ENCODE data around the gene CYP2W1. TPM values are rescaled to one million over a fixed set of nuclear protein-coding genes. Genes with fewer than 3 reads are reported as not detected.
"Not testable (repeated sequence)": the region's sequence is repeated elsewhere in the genome, so short reads cannot be mapped to it uniquely, and the experiment has no call there.

The CYP2W1 gene
- total RNA-seq, 1 donor from 2014 or later, result 15.3 TPM

DNA sequence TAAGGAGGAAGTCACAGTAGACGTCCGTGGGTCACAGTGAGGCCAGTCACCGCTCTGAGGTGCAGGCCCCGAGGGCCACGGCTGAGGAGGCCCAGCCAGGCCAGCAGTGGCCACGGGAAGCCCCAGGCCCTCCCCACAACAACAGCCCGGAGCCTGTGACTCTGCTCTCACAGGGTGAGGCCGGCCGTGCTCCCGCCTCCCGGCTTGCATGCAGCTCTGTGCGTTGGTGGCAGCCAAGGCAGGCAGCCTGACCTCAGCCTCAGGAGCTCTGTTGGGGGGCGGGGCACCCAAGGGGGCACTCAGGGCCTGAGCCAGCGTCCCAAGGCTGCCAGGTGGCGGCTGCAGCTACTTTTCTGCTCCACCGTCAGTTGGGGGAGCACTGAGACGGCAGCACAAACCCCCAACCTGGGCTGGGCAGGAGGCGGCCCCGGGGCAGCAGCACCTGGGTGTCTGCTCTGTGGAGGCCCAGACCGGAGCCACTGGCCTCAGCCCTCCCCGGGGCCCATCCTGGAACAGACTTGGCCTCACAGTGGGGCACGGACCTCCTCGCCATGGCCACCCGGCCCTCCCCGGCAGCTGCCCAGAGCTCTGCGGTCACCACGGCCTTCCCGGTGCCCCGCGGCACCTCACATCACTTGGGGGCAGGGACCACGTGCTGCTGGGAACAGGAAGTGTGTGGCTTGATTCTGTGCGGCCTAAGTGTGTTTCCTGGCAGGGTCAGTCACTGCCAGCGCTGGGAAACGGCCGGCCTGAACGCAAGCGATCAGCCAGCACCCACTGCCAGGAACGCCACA, 13.3 kb downstream of the CYP2W1 start:
- no peaks in the 10 kb centered on the region for H3K36me3 Mint-ChIP-seq
- DNase-seq (ENCODE audit: extremely low spot score, unreplicated experiment), result no peak
- no peaks in the 10 kb centered on the region for H3K9me3 Mint-ChIP-seq
- H3K27ac Mint-ChIP-seq, result no peak overlapping the region
- TF ChIP-seq, protein P1, sequence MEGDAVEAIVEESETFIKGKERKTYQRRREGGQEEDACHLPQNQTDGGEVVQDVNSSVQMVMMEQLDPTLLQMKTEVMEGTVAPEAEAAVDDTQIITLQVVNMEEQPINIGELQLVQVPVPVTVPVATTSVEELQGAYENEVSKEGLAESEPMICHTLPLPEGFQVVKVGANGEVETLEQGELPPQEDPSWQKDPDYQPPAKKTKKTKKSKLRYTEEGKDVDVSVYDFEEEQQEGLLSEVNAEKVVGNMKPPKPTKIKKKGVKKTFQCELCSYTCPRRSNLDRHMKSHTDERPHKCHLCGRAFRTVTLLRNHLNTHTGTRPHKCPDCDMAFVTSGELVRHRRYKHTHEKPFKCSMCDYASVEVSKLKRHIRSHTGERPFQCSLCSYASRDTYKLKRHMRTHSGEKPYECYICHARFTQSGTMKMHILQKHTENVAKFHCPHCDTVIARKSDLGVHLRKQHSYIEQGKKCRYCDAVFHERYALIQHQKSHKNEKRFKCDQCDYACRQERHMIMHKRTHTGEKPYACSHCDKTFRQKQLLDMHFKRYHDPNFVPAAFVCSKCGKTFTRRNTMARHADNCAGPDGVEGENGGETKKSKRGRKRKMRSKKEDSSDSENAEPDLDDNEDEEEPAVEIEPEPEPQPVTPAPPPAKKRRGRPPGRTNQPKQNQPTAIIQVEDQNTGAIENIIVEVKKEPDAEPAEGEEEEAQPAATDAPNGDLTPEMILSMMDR (conservative IDR thresholded peaks at IDR 0.05), result no peak
- no peak overlapping the region for H3K4me3 Mint-ChIP-seq
- H3K27me3 Mint-ChIP-seq, result no peaks in the 10 kb centered on the region
- peaks cover 10% of the 10 kb centered on the region for H3K4me1 Mint-ChIP-seq (ENCODE audit: unreplicated experiment)

DNA sequence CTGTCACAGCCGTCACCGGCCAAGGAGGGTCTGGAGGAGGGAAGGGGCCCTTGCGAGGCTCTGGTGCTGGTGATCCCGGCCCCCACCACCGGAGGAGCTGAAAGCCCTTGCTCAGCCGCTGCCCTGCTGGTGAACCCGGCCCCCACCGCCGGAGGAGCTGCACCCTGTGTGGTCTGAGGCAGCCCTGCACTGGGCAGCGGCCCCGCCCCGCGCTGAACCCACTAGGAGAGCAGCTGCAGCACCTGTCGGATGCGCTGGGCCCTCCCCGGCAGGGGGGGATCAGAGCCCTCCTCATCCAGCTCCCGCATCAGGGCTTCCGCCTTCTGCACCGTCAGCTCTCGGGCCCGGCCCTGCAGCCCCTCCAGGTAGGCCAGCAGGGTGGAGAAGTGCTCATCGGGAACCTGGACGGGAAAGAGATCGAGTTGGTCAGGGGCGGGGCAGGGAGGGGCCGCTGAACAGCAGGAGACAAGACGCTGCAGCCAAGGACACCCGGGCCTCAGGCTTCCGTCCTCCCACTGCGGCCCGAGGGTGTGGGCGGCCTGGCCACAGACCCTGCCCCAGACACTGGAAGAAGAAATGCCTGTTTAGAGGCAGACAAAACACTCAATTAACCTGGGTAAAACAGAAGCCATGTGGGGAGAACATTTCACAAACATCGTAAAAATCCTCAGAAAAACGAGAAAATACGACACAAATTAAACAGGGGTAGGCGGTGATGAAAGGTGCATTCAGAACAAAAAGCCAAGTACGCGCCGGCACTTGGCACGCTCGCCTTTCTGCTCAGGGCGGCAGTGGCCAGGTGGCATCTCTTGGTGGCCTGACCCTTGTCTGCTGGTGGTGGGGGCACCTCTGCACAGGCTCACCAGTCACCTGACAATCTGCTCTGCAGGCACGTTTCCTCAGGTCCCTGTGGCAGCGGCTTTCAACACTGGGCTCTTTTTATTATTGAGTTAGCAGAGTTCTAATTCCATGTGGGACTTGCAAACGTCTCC, 14.7 kb downstream of the CYP2W1 start:
- H3K9me3 Mint-ChIP-seq, result no peaks in the 10 kb centered on the region
- no peak overlapping the region for H3K4me3 Mint-ChIP-seq
- no peak for DNase-seq (ENCODE audit: extremely low spot score, unreplicated experiment)
- peak overlapping the region; percentile 23 for H3K27ac Mint-ChIP-seq
- H3K4me1 Mint-ChIP-seq (ENCODE audit: unreplicated experiment), result peaks cover 10% of the 10 kb centered on the region
- no peaks in the 10 kb centered on the region for H3K27me3 Mint-ChIP-seq
- TF ChIP-seq, protein P1 (conservative IDR thresholded peaks at IDR 0.05), result peak; percentile 18
- H3K36me3 Mint-ChIP-seq, result no peaks in the 10 kb centered on the region

- no peaks in the 10 kb centered on the region for H3K36me3 Mint-ChIP-seq
- peaks cover 3% of the 10 kb centered on the region for H3K4me1 Mint-ChIP-seq (ENCODE audit: unreplicated experiment)
- H3K9me3 Mint-ChIP-seq, result no peaks in the 10 kb centered on the region
- H3K27me3 Mint-ChIP-seq, result no peaks in the 10 kb centered on the region
- TF ChIP-seq, protein P1 (conservative IDR thresholded peaks at IDR 0.05), result no peak
- H3K27ac Mint-ChIP-seq, result no peak overlapping the region
- no peak overlapping the region for H3K4me3 Mint-ChIP-seq
- no peak for DNase-seq (ENCODE audit: extremely low spot score, unreplicated experiment)
Observed at GRCh38 chr7:999149-999879, 16.3 kb downstream of the CYP2W1 start.

- Mint-ChIP-seq H3K36me3 (no peaks in the 10 kb centered on the region), H3K27ac (no peak overlapping the region), H3K4me1 (ENCODE audit: unreplicated experiment) (peaks cover 3% of the 10 kb centered on the region), H3K27me3 (no peaks in the 10 kb centered on the region), H3K4me3 (no peak overlapping the region), H3K9me3 (no peaks in the 10 kb centered on the region)
- DNase-seq (ENCODE audit: extremely low spot score, unreplicated experiment), result no peak
- TF ChIP-seq, protein P1 (conservative IDR thresholded peaks at IDR 0.05), result no peak
Observed at GRCh38 chr7:999941-1000935, 17.3 kb downstream of the CYP2W1 start.

GRCh38 chr7:1001069-1001770, 18.2 kb downstream of the CYP2W1 start:
- not testable (repeated sequence) for H3K36me3 Mint-ChIP-seq; DNase-seq (ENCODE audit: extremely low spot score, unreplicated experiment); H3K4me3 Mint-ChIP-seq; H3K27me3 Mint-ChIP-seq; H3K9me3 Mint-ChIP-seq; H3K4me1 Mint-ChIP-seq (ENCODE audit: unreplicated experiment)
- H3K27ac Mint-ChIP-seq, result peak overlapping the region; percentile 55

DNA sequence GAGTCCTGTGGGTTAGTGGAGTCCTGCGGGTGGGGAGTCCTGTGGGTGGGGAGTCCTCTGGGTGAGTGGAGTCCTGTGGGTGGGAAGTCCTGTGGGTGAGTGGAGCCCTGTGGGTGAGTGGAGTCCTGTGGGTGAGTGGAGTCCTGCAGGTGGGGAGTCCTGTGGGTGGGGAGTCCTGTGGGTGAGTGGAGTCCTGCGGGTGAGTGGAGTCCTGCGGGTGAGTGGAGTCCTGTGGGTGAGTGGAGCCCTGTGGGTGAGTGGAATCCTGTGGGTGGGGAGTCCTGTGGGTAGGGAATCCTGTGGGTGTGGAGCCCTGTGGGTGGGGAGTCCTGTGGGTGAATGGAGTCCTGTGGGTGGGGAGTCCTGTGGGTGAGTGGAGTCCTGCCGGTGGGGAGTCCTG, 19.0 kb downstream of the CYP2W1 start:
- H3K27ac Mint-ChIP-seq; H3K4me3 Mint-ChIP-seq; H3K4me1 Mint-ChIP-seq (ENCODE audit: unreplicated experiment); H3K36me3 Mint-ChIP-seq; DNase-seq (ENCODE audit: extremely low spot score, unreplicated experiment); H3K27me3 Mint-ChIP-seq; H3K9me3 Mint-ChIP-seq: not testable (repeated sequence)

DNA sequence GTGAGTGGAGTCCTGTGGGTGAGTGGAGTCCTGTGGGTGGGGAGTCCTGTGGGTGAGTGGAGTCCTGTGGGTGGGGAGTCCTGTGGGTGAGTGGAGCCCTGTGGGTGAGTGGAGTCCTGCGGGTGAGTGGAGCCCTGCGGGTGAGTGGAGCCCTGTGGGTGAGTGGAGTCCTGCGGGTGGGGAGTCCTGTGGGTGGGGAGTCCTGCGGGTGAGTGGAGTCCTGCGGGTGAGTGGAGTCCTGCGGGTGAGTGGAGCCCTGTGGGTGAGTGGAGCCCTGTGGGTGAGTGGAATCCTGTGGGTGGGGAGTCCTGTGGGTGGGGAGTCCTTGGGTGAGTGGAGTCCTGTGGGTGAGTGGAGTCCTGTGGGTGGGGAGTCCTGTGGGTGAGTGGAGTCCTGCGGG, 19.5 kb downstream of the CYP2W1 start:
- DNase-seq (ENCODE audit: extremely low spot score, unreplicated experiment); H3K36me3 Mint-ChIP-seq; H3K27me3 Mint-ChIP-seq; H3K4me1 Mint-ChIP-seq (ENCODE audit: unreplicated experiment); H3K27ac Mint-ChIP-seq; H3K4me3 Mint-ChIP-seq; H3K9me3 Mint-ChIP-seq: not testable (repeated sequence)
